GM12873 (cell line): ENCODE results near the gene BCAR1.

Experiments
- TF ChIP-seq, protein P1 (sequence below): IDR thresholded peaks from 2 replicates; pipeline ENCODE4 v1.5.1; 2012; ENCODE audit warnings: low read depth, mild to moderate bottlenecking, moderate library complexity, low read length, control low read depth; ENCODE audit not compliant: insufficient read depth; ENCODE audit errors: missing control alignments

The BCAR1 gene

DNA sequence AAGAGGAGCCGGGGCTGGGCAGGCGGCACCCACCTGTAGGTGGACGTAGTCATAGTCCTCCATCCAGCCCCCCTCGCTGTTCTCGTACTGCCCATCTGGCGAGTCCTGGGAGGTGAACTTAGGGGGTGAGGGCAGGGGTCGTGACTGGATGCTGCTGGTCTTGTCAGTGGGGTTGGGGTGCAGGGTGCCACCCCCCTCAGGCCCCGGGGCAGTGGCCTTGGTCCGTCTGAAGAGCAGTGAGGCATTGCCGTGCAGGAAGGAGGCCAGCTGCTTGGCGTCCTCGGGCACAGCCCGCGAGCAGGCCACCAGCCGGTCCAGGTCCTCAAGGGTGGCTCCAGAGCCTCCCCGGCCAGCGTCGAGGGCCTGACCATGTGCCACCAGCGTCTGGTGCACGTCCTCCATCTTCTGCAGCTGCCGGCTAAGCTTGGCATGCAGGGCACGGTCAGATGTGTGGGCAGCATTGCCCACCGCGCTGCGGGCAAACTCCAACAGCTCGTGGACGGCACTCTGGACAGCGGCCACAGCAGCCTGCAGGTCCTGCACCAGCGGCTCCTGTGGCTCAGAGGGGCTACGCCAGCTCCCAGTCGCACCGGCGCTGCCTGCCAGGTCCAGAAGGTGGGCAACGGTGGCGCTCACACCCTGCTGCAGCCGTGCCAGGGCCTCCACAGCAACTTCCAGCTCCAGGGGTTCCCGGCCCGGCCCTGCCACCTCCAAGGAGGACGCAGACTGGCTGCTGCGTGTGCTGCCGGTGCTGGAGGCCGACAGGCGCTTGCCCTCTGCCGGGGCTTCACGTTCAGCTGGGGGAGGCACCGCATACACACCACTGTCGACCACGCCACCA lies 16.3 kb downstream of the BCAR1 start:
- TF ChIP-seq, protein P1, sequence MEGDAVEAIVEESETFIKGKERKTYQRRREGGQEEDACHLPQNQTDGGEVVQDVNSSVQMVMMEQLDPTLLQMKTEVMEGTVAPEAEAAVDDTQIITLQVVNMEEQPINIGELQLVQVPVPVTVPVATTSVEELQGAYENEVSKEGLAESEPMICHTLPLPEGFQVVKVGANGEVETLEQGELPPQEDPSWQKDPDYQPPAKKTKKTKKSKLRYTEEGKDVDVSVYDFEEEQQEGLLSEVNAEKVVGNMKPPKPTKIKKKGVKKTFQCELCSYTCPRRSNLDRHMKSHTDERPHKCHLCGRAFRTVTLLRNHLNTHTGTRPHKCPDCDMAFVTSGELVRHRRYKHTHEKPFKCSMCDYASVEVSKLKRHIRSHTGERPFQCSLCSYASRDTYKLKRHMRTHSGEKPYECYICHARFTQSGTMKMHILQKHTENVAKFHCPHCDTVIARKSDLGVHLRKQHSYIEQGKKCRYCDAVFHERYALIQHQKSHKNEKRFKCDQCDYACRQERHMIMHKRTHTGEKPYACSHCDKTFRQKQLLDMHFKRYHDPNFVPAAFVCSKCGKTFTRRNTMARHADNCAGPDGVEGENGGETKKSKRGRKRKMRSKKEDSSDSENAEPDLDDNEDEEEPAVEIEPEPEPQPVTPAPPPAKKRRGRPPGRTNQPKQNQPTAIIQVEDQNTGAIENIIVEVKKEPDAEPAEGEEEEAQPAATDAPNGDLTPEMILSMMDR, result no peak

GRCh38 chr16:75233611-75233938 lies 17.8 kb downstream of the BCAR1 start:
- TF ChIP-seq, protein P1, result no peak

DNA sequence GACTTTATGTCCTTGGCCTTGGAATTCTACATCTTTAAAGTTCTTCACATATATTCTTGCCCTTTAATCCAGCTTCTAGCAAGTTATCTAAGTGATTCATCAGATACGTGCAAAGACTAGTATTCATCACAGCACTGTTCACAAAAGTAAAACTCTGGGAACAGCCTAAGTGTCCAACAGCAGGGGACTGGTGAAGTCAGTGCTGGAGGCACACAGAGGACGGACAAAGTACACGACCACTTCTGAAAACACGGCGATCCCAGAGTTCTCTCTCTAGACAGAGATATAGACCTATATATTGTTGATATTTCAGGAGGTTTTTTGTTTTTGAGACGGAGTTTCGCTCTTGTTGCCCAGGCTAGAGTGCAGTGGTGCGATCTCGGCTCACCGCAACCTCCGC lies 19.9 kb downstream of the BCAR1 start:
- TF ChIP-seq, protein P1, result no peak

- TF ChIP-seq, protein P1, result no peak
Observed at GRCh38 chr16:75230471-75231110, 20.8 kb downstream of the BCAR1 start.

DNA sequence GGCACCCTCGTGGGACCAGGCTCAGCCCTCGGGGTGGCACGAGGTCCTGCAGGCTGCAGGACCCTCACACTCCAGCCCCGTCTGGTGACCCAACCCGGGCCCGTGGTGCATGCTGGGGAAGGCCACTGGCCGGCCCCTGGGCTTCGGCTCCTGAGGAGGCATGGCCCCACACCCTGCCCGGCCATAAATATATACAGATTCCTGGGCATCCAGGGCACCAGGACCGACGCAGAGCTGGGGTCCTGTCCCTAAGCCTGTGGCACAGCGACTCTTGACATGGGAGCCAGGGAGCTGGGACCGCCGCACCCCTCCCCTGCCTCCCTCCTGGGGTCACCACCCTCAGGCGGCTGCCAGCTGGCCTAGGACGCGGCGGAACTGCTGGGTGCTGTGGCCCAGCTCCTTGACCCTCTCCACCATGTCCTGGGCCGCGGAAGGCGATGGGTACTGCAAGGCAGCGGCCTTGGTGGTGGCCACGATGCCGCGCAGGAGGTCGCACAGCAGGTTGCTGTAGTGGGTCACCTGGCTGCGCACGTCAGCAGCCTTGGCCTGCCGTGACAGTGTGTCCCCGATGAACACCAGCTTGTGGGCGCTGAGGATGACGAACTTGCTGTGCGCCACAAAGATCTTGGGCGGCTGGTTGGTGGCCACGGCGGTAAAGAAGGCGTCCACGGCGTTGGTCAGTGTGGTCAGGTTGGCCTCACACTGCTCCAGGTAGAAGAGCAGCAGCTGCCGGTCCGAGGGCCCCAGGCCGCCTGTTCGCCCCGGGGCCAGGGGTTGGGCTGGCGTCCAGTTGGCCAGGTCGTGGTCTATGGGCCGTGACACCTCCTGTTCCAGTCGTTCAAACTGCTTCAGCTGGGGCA lies 22.0 kb downstream of the BCAR1 start:
- TF ChIP-seq, protein P1, result no peak

- TF ChIP-seq, protein P1, result no peak
Observed at GRCh38 chr16:75228143-75228976, 23.1 kb downstream of the BCAR1 start.
